C4-2B (cell line): ENCODE measurements around the gene KRTAP4-5.

Source experiments
- CTCF ChIP-seq: fragments of 450-650 bp; conservative IDR thresholded peaks from 2 replicates; pipeline ENCODE4 v1.5.1; 2017; ENCODE audit warnings: mild to moderate bottlenecking
- ZFX ChIP-seq: fragments of 450-650 bp; IDR thresholded peaks from 2 replicates; pipeline ENCODE4 v1.6.1; 2017

- TF ChIP-seq CTCF (no peak), ZFX (no peak)
Measured at GRCh38 chr17:41177727-41178271, 28.2 kb upstream of the KRTAP4-5 start, which contains the start of gene KRTAP4-2.
